ENCODE data around the gene COL26A1.

- TF ChIP-seq CTCF (conservative IDR thresholded peaks at IDR 0.05; ENCODE audit: low read length) (no peak), EZH2phosphoT487 (IDR thresholded peaks at IDR 0.05; ENCODE audit: borderline replicate concordance, low read depth, low read length) (no peak)
Measured at GRCh38 chr7:101506531-101506930, 143.9 kb downstream of the COL26A1 start.

All from OCI-LY7 (cell line).